Activated T-cell treated with anti-CD3 and anti-CD28 coated beads, Interleukin-2, amount 50 U/mL, for 72 hours (primary cell): ENCODE results near the gene DMRT1. TPM values are rescaled to one million over a fixed set of nuclear protein-coding genes. Genes with fewer than 3 reads are reported as not detected.

Source experiments
- ATAC-seq, 2 donors: fragments of 150-1000 bp; cut with Tn5 transposase; replicated peaks in 1 of 2; 2 replicates each; pipeline ENCODE4 v1.10.0; 2021; ENCODE audit warnings: moderate library complexity in 2 of 2, mild to moderate bottlenecking in 1 of 2
- DNase-seq, 2 donors: peaks; one replicate each; pipeline ENCODE4 v3.0.0; 2021 to 2022; ENCODE audit warnings: mixed read lengths in 1 of 2
- H3K27ac Mint-ChIP-seq: one replicate; pipeline ENCODE4 v1.8.0; 2022; ENCODE audit warnings: mild to moderate bottlenecking, moderate library complexity, mixed read lengths
- H3K27me3 Mint-ChIP-seq: one replicate; pipeline ENCODE4 v1.8.0; 2022; ENCODE audit warnings: low read depth, mixed read lengths
- H3K36me3 Mint-ChIP-seq, 2 donors: one replicate each; pipeline ENCODE4 v1.8.0; 2022; ENCODE audit warnings: mixed read lengths in 2 of 2, mild to moderate bottlenecking in 1 of 2; ENCODE audit not compliant: insufficient read depth in 2 of 2
- H3K4me1 Mint-ChIP-seq: one replicate; pipeline ENCODE4 v1.8.0; 2022; ENCODE audit warnings: low read depth, mixed read lengths
- H3K4me3 Mint-ChIP-seq, 2 donors: one replicate each; pipeline ENCODE4 v1.8.0; 2022; ENCODE audit warnings: mild to moderate bottlenecking in 2 of 2, mixed read lengths in 2 of 2, moderate library complexity in 2 of 2
- H3K9me3 Mint-ChIP-seq, 2 donors: one replicate each; pipeline ENCODE4 v1.8.0; 2022; ENCODE audit warnings: mixed read lengths in 2 of 2
- total RNA-seq, 2 donors: library from RNA; stranded (reverse); gene quantifications; one replicate each; pipeline ENCODE4 v1.2.3, GENCODE V29; 2022

DMRT1 gene
- total RNA-seq, 2 donors from 2014 or later = 0.12 TPM; not detected in 1

DNA sequence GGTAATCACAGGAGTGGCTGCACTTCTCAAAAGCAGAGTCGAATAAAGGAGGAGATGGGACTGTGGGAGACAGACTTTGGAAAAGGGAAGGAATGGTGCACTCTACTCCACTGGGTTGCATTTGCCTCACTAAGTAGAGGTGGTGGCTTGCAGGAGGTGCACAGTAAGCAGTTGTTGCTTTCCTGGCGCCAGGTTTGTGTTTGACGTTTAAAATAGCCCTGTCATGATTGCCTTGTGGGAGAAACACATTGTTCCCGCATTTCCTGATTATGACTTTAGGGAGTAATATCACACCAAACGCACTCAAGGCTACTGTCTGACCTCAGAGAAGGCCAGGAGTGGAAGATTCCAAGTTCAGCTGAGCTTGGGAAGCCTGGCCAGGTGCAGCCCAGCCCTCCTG, 36.7 kb downstream of the DMRT1 start:
- Mint-ChIP-seq H3K27me3 (peaks cover 44% of the 10 kb centered on the region), H3K9me3 (no peaks in the 10 kb centered on the region), H3K36me3 (no peaks in the 10 kb centered on the region), H3K4me3 (no peak overlapping the region), H3K4me1 (peaks cover 29% of the 10 kb centered on the region), H3K27ac (no peak overlapping the region)
- DNase-seq = no peak
- no peak for ATAC-seq

GRCh38 chr9:880725-881124, 39.2 kb downstream of the DMRT1 start:
- ATAC-seq = peak; percentile 52 to 80
- no peaks in the 10 kb centered on the region for H3K36me3 Mint-ChIP-seq
- peak in 1 of 2 donors; percentile 14 for DNase-seq
- H3K4me1 Mint-ChIP-seq = peaks cover 29% of the 10 kb centered on the region
- H3K27me3 Mint-ChIP-seq = peaks cover 45% of the 10 kb centered on the region
- no peak overlapping the region for H3K27ac Mint-ChIP-seq
- no peaks in the 10 kb centered on the region for H3K9me3 Mint-ChIP-seq
- H3K4me3 Mint-ChIP-seq = no peak overlapping the region

DNA sequence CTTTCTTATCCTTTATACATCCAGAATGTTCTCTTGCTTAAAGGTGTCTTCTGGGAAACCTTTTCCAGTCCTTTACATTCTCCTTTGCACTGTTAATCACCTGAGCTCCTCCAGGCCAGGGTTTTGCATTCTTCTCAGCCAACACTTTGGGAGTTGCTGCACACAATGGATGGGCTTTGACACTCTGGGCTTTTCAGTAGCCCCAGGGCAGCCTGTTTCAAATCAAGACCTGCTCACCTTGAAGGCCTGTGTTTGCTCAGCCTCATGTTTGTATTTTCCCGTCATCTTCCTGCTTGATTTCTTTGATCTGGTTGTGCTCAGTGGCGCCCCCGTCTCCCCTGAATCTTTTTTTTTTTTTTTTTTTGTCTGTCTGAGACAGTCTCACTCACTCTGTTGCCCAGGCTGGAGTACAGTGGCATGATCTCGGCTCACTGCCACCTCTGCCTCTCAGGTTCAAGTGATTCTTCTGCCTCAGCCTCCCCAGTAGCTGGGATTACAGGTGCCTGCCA, 41.0 kb downstream of the DMRT1 start:
- peaks cover 29% of the 10 kb centered on the region for H3K4me1 Mint-ChIP-seq
- no peak overlapping the region for H3K27ac Mint-ChIP-seq
- H3K4me3 Mint-ChIP-seq = no peak overlapping the region
- H3K36me3 Mint-ChIP-seq = no peaks in the 10 kb centered on the region
- peak in 1 of 2 donors; percentile 18 for ATAC-seq
- no peak for DNase-seq
- H3K9me3 Mint-ChIP-seq = no peaks in the 10 kb centered on the region
- peaks cover 36% of the 10 kb centered on the region for H3K27me3 Mint-ChIP-seq

DNA sequence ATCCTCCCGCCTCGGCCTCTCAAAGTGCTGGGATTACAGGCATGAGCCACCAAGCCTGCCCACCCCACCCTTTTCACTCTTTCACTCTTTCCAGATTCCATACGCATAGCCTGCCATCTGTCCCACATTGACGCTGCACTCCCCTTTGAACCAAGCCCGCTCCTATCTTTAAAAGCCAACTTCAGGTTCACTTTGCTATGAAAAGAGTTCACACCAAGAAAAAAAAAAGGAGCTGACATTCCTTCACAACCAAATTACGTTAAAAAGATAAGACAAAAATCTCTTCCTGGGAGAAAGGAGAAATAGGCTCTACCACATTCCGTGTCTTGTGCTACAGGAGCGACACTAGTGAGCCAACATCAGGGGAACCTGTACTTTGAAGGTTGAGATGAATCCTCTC, 41.5 kb downstream of the DMRT1 start:
- Mint-ChIP-seq H3K9me3 (no peaks in the 10 kb centered on the region), H3K27ac (no peak overlapping the region), H3K27me3 (peaks cover 33% of the 10 kb centered on the region), H3K4me1 (peaks cover 29% of the 10 kb centered on the region), H3K4me3 (no peak overlapping the region), H3K36me3 (no peaks in the 10 kb centered on the region)
- ATAC-seq (no peak), DNase-seq (no peak)

GRCh38 chr9:886886-887285, 45.4 kb downstream of the DMRT1 start:
- Mint-ChIP-seq H3K27me3 (peaks cover 15% of the 10 kb centered on the region), H3K36me3 (no peaks in the 10 kb centered on the region), H3K4me3 (no peak overlapping the region), H3K9me3 (no peaks in the 10 kb centered on the region), H3K4me1 (peaks cover 13% of the 10 kb centered on the region), H3K27ac (no peak overlapping the region)
- no peak for DNase-seq
- no peak for ATAC-seq

- no peak for ATAC-seq
Observed at GRCh38 chr9:892123-892522, 50.6 kb downstream of the DMRT1 start.

GRCh38 chr9:893115-893514, 51.6 kb downstream of the DMRT1 start:
- H3K27me3 Mint-ChIP-seq = peaks cover 12% of the 10 kb centered on the region
- no peak overlapping the region for H3K4me3 Mint-ChIP-seq
- DNase-seq (no peak), ATAC-seq (no peak)
- H3K9me3 Mint-ChIP-seq = no peaks in the 10 kb centered on the region
- no peak overlapping the region for H3K27ac Mint-ChIP-seq
- H3K36me3 Mint-ChIP-seq = no peaks in the 10 kb centered on the region
- peaks cover 11% of the 10 kb centered on the region for H3K4me1 Mint-ChIP-seq

More at GRCh38 chr9:892123-892522, 50.6 kb downstream of the DMRT1 start:
- Mint-ChIP-seq H3K36me3 (no peaks in the 10 kb centered on the region), H3K9me3 (no peaks in the 10 kb centered on the region), H3K27ac (no peak overlapping the region), H3K27me3 (peaks cover 12% of the 10 kb centered on the region), H3K4me1 (peaks cover 11% of the 10 kb centered on the region), H3K4me3 (no peak overlapping the region)
- no peak for DNase-seq

GRCh38 chr9:893843-894420, 52.4 kb downstream of the DMRT1 start:
- peak; percentile 99 for ATAC-seq
- Mint-ChIP-seq H3K36me3 (no peaks in the 10 kb centered on the region), H3K4me3 (peak overlapping the region; percentile 42 to 67), H3K4me1 (peaks cover 11% of the 10 kb centered on the region), H3K9me3 (no peaks in the 10 kb centered on the region), H3K27me3 (peaks cover 19% of the 10 kb centered on the region), H3K27ac (no peak overlapping the region)
- DNase-seq = peak; percentile 71 to 75

- ATAC-seq (no peak), DNase-seq (no peak)
- Mint-ChIP-seq H3K4me1 (no peaks in the 10 kb centered on the region), H3K27ac (no peak overlapping the region), H3K4me3 (no peak overlapping the region), H3K9me3 (no peaks in the 10 kb centered on the region), H3K27me3 (peaks cover 38% of the 10 kb centered on the region), H3K36me3 (no peaks in the 10 kb centered on the region)
Observed at GRCh38 chr9:899440-900184, 58.1 kb downstream of the DMRT1 start.

DNA sequence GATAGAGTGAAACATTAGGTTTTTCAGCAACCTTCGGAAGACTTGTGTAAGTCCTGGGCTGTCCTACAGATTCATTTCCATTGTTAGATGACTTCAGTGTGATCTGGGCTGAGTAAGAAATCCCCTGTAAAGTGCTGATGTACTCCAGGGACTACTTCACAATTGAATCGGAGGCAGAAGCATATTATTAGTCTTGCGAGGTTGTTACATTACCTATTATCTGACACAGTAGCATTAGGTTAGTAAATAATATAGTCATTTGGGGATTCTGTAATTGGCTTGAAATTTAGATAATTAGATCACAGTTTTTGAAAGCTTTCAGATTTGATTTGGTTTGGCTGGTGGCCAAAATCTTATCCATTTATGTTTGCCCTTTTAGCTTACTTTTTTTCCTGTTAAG, 62.4 kb downstream of the DMRT1 start:
- Mint-ChIP-seq H3K36me3 (no peaks in the 10 kb centered on the region), H3K27ac (no peak overlapping the region), H3K9me3 (no peaks in the 10 kb centered on the region), H3K27me3 (peaks cover 62% of the 10 kb centered on the region), H3K4me3 (no peak overlapping the region), H3K4me1 (no peaks in the 10 kb centered on the region)
- ATAC-seq (no peak), DNase-seq (no peak)

DNA sequence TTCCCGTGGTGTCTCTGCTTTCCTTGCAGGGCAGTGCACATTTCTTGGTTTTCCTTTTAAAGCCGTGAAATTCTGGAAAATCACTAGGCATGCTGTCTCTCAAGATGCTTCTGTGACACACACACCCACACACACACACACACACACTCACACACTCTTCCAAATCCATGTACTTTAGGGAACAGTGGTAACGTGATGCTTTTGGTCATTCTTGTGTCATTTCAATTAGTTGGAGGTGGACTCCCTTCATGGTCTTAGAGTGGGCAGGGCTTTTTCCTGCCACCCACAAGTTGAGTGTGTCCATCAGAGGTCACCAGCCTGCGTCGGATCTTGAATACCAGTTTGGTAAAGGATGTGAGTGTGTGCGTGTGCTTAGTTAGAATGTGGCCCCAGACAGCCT, 64.4 kb downstream of the DMRT1 start:
- Mint-ChIP-seq H3K27ac (no peak overlapping the region), H3K9me3 (no peaks in the 10 kb centered on the region), H3K4me3 (no peak overlapping the region), H3K27me3 (peaks cover 58% of the 10 kb centered on the region), H3K4me1 (no peaks in the 10 kb centered on the region), H3K36me3 (no peaks in the 10 kb centered on the region)
- no peak for ATAC-seq
- no peak for DNase-seq

DNA sequence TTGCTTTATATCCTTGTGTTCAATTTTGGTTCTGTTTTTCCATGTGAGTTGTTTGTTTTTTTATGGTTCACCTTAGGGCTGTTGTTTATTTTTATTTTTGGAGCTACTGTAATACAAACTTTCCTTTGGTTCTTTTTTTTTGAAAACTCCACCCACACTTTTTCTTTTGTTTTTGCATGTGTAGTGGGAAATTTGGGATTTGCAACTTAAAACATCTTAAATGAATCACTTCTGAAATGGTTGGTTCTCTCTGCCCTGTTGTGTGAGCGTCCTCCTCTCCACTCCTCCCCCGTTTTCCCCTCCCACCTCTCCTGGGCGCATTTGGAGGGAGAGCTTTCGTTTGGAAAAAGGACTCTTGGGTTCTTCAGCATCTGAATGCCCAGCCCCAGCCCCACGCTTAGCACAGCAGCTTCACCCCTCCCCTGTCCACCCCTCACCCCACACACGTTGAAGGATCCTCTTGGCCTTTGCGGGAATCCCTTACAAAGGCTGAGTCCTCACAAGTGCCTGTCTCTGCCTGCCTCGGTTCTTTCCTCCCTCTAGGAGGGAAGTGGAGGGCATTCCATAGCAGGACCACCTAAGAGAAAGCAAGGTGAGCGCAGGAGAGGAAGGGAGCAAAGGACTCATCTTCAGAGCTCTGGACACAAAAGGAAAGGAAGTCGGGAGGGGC, 67.2 kb downstream of the DMRT1 start:
- DNase-seq (no peak), ATAC-seq (no peak)
- Mint-ChIP-seq H3K27me3 (peaks cover 50% of the 10 kb centered on the region), H3K27ac (no peak overlapping the region), H3K9me3 (no peaks in the 10 kb centered on the region), H3K4me1 (no peaks in the 10 kb centered on the region), H3K4me3 (no peak overlapping the region), H3K36me3 (no peaks in the 10 kb centered on the region)

DNA sequence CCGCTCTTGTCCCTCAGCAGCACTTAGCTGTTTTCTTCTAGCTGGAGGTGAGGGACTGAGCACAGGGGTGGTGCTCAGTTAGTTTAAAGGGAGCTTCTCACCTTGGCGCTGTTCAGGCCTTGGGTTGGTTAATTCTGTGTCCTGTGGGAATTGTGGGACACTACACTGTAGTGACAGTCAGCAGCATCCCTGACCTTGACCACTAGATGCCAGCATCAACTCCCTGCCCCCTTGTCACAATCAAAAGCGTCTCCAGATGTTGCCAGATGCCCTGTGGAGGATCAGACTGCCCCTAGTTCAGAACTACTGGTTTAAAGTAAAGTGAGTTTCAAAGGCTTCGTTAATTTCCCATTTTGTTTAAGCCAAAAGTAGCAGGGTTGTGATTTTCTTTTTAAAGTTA, 69.5 kb downstream of the DMRT1 start:
- Mint-ChIP-seq H3K27me3 (peaks cover 39% of the 10 kb centered on the region), H3K36me3 (no peaks in the 10 kb centered on the region), H3K4me1 (no peaks in the 10 kb centered on the region), H3K4me3 (no peak overlapping the region), H3K27ac (no peak overlapping the region), H3K9me3 (no peaks in the 10 kb centered on the region)
- no peak for ATAC-seq
- DNase-seq = no peak
